Activated CD4-positive, CD25-positive, alpha-beta regulatory T cell (primary cell): ENCODE results near the gene PCDHGB6.
"Not testable (repeated sequence)": the region's sequence is repeated elsewhere in the genome, so short reads cannot be mapped to it uniquely, and the experiment has no call there.

Experiments used
- DNase-seq, 4 experiments: peaks; one replicate each; lab custom pipeline; 2025; lab: John Stamatoyannopoulos, UW

PCDHGB6 gene

GRCh38 chr5:141388661-141389060 is 19.2 kb upstream of the PCDHGB6 start:
- no peak for DNase-seq

DNA sequence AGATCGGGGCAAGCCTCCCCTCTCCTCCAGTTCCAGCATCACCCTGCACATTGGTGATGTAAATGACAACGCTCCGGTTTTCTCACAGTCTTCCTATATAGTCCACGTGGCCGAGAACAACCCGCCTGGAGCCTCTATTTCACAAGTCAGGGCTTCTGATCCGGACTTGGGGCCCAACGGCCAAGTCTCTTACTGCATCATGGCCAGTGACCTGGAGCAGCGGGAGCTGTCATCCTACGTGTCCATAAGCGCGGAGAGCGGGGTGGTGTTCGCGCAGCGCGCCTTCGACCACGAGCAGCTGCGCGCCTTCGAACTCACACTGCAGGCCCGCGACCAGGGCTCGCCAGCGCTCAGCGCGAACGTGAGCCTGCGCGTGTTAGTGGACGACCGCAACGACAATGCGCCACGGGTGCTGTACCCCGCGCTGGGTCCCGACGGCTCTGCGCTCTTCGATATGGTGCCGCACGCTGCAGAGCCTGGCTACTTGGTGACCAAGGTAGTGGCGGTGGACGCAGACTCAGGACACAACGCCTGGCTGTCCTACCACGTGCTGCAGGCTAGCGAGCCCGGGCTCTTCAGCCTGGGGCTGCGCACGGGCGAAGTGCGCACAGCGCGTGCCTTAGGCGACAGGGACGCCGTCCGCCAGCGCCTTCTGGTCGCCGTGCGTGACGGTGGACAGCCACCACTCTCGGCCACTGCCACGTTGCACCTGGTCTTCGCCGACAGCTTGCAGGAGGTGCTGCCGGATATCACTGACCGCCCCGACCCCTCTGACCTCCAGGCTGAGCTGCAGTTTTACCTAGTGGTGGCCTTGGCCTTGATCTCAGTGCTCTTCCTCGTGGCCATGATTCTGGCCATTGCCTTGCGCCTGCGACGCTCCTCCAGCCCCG is 18.4 kb upstream of the PCDHGB6 start:
- DNase-seq, result no peak

- no peak for DNase-seq
These were observed 15.2 kb upstream of the PCDHGB6 start, which contains the start of gene PCDHGA8 for GRCh38 chr5:141392429-141393198. Gene PCDHGA8 (plus strand): TSS chr5:141392633. CDS start chr5:141392814, 181 bp downstream.

DNA sequence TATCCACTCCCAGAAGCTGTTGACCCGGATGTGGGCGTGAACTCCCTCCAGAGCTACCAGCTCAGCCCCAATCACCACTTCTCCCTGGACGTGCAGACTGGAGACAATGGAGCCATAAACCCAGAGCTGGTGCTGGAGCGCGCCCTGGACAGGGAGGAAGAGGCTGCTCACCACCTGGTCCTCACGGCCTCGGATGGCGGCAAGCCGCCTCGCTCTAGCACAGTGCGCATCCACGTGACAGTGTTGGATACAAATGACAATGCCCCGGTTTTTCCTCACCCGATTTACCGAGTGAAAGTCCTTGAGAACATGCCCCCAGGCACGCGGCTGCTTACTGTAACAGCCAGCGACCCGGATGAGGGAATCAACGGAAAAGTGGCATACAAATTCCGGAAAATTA is 14.6 kb upstream of the PCDHGB6 start:
- DNase-seq, result no peak

- DNase-seq, result not testable (repeated sequence)
These were observed 13.2 kb upstream of the PCDHGB6 start for GRCh38 chr5:141394401-141395187.

GRCh38 chr5:141397756-141398551 is 9.9 kb upstream of the PCDHGB6 start, which contains the start of gene PCDHGB5:
Gene PCDHGB5 (plus strand): TSS chr5:141397947. CDS start chr5:141398128, 181 bp downstream.
- DNase-seq, result not testable (repeated sequence)

GRCh38 chr5:141398608-141399007 is 9.2 kb upstream of the PCDHGB6 start:
- no peak for DNase-seq

GRCh38 chr5:141399555-141400258 is 8.1 kb upstream of the PCDHGB6 start:
- DNase-seq, result no peak

DNA sequence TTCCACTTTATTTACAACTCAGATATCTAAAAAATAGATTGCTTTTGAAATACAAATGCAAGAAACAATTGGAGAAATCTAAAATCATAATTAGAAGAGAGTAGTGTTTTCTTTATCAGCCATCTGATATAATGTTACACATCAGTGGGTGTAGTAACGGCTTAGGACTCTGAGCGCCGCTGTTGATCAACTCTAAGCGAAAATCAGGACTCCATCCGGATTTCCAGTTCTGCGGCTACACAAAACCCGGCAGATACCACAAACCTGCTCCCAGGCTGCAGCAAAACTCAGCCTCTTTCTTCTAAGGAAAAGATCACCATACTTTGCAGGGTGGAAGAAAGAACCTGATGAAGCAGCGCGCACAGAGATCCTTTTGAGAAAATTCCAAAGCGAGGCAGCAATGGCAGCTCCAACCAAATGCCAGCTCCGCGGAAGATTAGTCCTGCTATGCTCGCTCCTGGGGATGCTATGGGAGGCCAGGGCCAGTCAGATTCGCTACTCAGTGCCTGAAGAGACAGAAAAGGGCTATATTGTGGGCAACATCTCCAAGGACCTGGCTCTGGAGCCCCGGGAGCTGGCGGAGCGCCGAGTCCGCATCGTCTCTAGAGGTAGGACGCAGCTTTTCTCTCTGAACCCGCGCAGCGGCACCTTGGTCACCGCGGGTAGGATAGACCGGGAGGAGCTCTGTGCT is 5.1 kb upstream of the PCDHGB6 start, which contains the start of gene PCDHGA9:
TSS of gene PCDHGA9 (plus strand) at position 226 of the 691 bp plus-strand sequence. CDS start at position 401, 175 bp downstream.
- DNase-seq, result no peak

DNA sequence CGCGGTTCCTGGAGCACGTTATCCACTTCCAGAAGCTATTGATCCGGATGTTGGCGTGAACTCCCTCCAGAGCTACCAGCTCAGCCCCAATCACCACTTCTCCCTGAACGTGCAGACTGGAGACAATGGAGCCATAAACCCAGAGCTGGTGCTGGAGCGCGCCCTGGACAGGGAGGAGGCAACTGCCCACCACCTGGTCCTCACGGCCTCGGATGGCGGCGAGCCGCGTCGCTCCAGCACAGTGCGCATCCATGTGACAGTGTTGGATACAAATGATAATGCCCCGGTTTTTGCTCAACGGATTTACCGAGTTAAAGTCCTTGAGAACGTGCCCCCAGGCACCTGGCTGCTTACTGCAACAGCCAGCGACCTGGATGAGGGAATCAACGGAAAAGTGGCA is 4.4 kb upstream of the PCDHGB6 start:
- DNase-seq, result no peak

GRCh38 chr5:141409598-141410306 is 1.9 kb downstream of the PCDHGB6 start:
- no peak for DNase-seq

DNA sequence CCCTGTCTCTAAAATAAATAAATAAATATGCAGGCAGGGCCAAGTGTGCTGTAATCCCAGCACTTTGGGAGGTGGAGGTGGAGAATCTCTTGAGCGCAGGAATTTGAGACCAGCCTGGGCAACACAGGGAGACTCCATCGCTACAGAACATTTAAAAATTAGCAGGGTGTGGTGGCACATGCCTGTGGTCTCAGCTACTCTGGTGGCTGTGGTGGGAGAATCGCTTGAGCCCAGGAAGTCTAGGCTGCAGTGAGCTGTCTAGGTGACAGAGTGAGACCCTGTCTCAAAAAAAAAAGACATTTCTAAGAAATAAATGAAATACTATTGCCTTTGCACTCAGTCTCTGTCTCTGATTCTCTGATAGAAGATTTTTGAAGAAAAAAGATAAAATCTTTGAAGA is 3.8 kb downstream of the PCDHGB6 start:
- no peak for DNase-seq

- no peak for DNase-seq
These were observed 5.2 kb downstream of the PCDHGB6 start, which contains the start of gene PCDHGA10 for GRCh38 chr5:141412854-141413539. Gene PCDHGA10 (plus strand): TSS chr5:141412987. CDS start chr5:141413176, 189 bp downstream.

GRCh38 chr5:141413540-141414069 is 5.8 kb downstream of the PCDHGB6 start:
- no peak for DNase-seq

DNA sequence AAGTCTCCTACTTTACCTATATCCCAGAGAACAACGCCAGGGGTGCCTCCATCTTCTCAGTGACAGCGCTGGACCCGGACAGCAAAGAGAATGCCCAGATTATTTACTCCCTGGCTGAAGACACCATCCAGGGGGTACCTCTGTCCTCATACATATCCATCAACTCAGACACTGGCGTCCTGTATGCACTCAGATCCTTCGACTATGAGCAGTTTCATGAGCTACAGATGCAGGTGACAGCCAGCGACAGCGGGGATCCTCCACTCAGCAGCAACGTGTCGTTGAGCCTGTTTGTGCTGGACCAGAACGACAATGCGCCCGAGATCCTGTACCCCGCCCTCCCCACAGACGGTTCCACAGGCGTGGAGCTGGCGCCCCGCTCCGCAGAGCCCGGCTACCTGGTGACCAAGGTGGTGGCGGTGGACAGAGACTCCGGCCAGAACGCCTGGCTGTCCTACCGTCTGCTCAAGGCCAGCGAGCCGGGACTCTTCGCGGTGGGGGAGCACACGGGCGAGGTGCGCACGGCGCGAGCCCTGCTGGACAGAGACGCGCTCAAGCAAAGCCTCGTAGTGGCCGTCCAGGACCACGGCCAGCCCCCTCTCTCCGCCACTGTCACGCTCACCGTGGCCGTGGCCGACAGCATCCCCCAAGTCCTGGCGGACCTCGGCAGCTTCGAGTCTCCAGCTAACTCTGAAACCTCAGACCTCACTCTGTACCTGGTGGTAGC is 6.9 kb downstream of the PCDHGB6 start:
- DNase-seq, result not testable (repeated sequence)

DNA sequence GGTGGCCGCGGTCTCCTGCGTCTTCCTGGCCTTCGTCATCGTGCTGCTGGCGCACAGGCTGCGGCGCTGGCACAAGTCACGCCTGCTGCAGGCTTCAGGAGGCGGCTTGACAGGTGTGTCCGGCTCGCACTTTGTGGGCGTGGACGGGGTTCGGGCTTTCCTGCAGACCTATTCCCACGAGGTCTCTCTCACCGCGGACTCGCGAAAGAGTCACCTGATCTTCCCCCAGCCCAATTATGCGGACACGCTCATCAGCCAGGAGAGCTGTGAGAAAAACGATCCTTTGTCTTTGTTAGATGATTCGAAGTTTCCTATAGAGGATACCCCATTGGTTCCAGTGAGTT is 7.4 kb downstream of the PCDHGB6 start:
- DNase-seq, result not testable (repeated sequence)

- not testable (repeated sequence) for DNase-seq
These were observed 9.8 kb downstream of the PCDHGB6 start, which contains the start of gene PCDHGB7 for GRCh38 chr5:141417494-141418172. Gene PCDHGB7 (plus strand): TSS chr5:141417677. CDS start chr5:141417860, 183 bp downstream.
